ENCODE results near the gene CHST12.

- TF ChIP-seq POLR2A (IDR thresholded peaks at IDR 0.05; ENCODE audit: low read depth, low read length) (no peak), RCOR1 (IDR thresholded peaks at IDR 0.05; ENCODE audit: insufficient replicate concordance, low read length) (no peak), CHD1 (IDR thresholded peaks at IDR 0.05; ENCODE audit: low read depth, low read length) (no peak)
- TF ChIP-seq, protein P1, sequence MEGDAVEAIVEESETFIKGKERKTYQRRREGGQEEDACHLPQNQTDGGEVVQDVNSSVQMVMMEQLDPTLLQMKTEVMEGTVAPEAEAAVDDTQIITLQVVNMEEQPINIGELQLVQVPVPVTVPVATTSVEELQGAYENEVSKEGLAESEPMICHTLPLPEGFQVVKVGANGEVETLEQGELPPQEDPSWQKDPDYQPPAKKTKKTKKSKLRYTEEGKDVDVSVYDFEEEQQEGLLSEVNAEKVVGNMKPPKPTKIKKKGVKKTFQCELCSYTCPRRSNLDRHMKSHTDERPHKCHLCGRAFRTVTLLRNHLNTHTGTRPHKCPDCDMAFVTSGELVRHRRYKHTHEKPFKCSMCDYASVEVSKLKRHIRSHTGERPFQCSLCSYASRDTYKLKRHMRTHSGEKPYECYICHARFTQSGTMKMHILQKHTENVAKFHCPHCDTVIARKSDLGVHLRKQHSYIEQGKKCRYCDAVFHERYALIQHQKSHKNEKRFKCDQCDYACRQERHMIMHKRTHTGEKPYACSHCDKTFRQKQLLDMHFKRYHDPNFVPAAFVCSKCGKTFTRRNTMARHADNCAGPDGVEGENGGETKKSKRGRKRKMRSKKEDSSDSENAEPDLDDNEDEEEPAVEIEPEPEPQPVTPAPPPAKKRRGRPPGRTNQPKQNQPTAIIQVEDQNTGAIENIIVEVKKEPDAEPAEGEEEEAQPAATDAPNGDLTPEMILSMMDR (conservative IDR thresholded peaks at IDR 0.05; ENCODE audit: low read depth, low read length) = no peak
Observed at GRCh38 chr7:2459674-2460073, 56.3 kb downstream of the CHST12 start.

Data from IMR-90 (cell line).